SJSA1 (cell line): Measurements from ENCODE around the gene SIRT5. TPM values are rescaled to one million over a fixed set of nuclear protein-coding genes. Genes with fewer than 3 reads are reported as not detected.

Experiments used
- DNase-seq, 2 experiments: peaks; one replicate each; pipeline ENCODE4 v3.0.0-alpha.2; 2015 to 2020; ENCODE audit warnings: low spot score in 2 of 2, low read depth in 1 of 2
- H3K27ac ChIP-seq: fragments of 250-450 bp; sonication (Bioruptor Pico); 2 replicates; pipeline ENCODE4 v1.5.1; 2020; ENCODE audit warnings: mild to moderate bottlenecking, moderate library complexity
- H3K27me3 ChIP-seq: fragments of 250-450 bp; sonication (Bioruptor Pico); replicated peaks from 2 replicates; pipeline ENCODE4 v1.5.1; 2020; ENCODE audit warnings: mild to moderate bottlenecking, moderate library complexity
- H3K36me3 ChIP-seq: fragments of 250-450 bp; sonication (Bioruptor Pico); 2 replicates; pipeline ENCODE4 v1.5.1; 2020; ENCODE audit warnings: mild to moderate bottlenecking
- H3K4me1 ChIP-seq: fragments of 250-450 bp; sonication (Bioruptor Pico); replicated peaks from 2 replicates; pipeline ENCODE4 v1.6.1; 2021; ENCODE audit warnings: mild to moderate bottlenecking
- H3K4me3 ChIP-seq: fragments of 250-450 bp; sonication (Bioruptor Pico); 2 replicates; pipeline ENCODE4 v1.5.1; 2020; ENCODE audit warnings: mild to moderate bottlenecking
- H3K9me3 ChIP-seq: fragments of 250-450 bp; sonication (Bioruptor Pico); replicated peaks from 2 replicates; pipeline ENCODE4 v1.5.1; 2020; ENCODE audit warnings: mild to moderate bottlenecking
- total RNA-seq: library from RNA; depleted of rRNA; stranded (reverse); fragments of >200 nt; shearing (Covaris generic); gene quantifications from 2 replicates; pipeline ENCODE4 v1.2.3, GENCODE V29; 2014

SIRT5 gene
- total RNA-seq, 1 experiment from 2014 or later: 5.1 TPM

- H3K4me1 ChIP-seq: no peaks in the 10 kb centered on the region
- H3K4me3 ChIP-seq: no peak overlapping the region
- H3K27me3 ChIP-seq: no peaks in the 10 kb centered on the region
- H3K36me3 ChIP-seq: no peaks in the 10 kb centered on the region
- H3K27ac ChIP-seq: no peak overlapping the region
- DNase-seq: no peak
- no peaks in the 10 kb centered on the region for H3K9me3 ChIP-seq
Measured at GRCh38 chr6:13586603-13587542, 12.5 kb downstream of the SIRT5 start.

GRCh38 chr6:13589801-13590200 lies 15.4 kb downstream of the SIRT5 start:
- no peaks in the 10 kb centered on the region for H3K36me3 ChIP-seq
- no peak for DNase-seq
- no peaks in the 10 kb centered on the region for H3K27me3 ChIP-seq
- no peak overlapping the region for H3K27ac ChIP-seq
- H3K4me3 ChIP-seq: no peak overlapping the region
- no peaks in the 10 kb centered on the region for H3K9me3 ChIP-seq
- no peaks in the 10 kb centered on the region for H3K4me1 ChIP-seq

GRCh38 chr6:13590574-13591153 lies 16.3 kb downstream of the SIRT5 start:
- Histone ChIP-seq H3K9me3 (no peaks in the 10 kb centered on the region), H3K27ac (no peak overlapping the region), H3K4me1 (no peaks in the 10 kb centered on the region), H3K27me3 (no peaks in the 10 kb centered on the region), H3K4me3 (no peak overlapping the region), H3K36me3 (no peaks in the 10 kb centered on the region)
- no peak for DNase-seq

GRCh38 chr6:13591205-13591921 lies 17.0 kb downstream of the SIRT5 start:
- H3K36me3 ChIP-seq: no peaks in the 10 kb centered on the region
- H3K27me3 ChIP-seq: no peaks in the 10 kb centered on the region
- no peaks in the 10 kb centered on the region for H3K4me1 ChIP-seq
- no peaks in the 10 kb centered on the region for H3K9me3 ChIP-seq
- no peak for DNase-seq
- no peak overlapping the region for H3K27ac ChIP-seq
- H3K4me3 ChIP-seq: no peak overlapping the region

- Histone ChIP-seq H3K9me3 (no peaks in the 10 kb centered on the region), H3K27me3 (no peaks in the 10 kb centered on the region), H3K4me3 (no peak overlapping the region), H3K36me3 (no peaks in the 10 kb centered on the region), H3K27ac (no peak overlapping the region), H3K4me1 (no peaks in the 10 kb centered on the region)
- DNase-seq: no peak
Measured at GRCh38 chr6:13593103-13593502, 18.7 kb downstream of the SIRT5 start.

- Histone ChIP-seq H3K36me3 (no peaks in the 10 kb centered on the region), H3K4me1 (no peaks in the 10 kb centered on the region), H3K4me3 (no peak overlapping the region), H3K27ac (no peak overlapping the region), H3K9me3 (no peaks in the 10 kb centered on the region), H3K27me3 (no peaks in the 10 kb centered on the region)
- DNase-seq: no peak
Measured at GRCh38 chr6:13593720-13594119, 19.3 kb downstream of the SIRT5 start.

GRCh38 chr6:13597073-13597472 lies 22.7 kb downstream of the SIRT5 start:
- no peaks in the 10 kb centered on the region for H3K27me3 ChIP-seq
- H3K4me1 ChIP-seq: no peaks in the 10 kb centered on the region
- no peak overlapping the region for H3K27ac ChIP-seq
- DNase-seq: no peak
- peaks cover 3% of the 10 kb centered on the region; the same call in 1 of the 2 replicates for H3K36me3 ChIP-seq
- no peaks in the 10 kb centered on the region for H3K9me3 ChIP-seq
- H3K4me3 ChIP-seq: no peak overlapping the region

GRCh38 chr6:13600036-13600435 lies 25.6 kb downstream of the SIRT5 start:
- peaks cover 3% of the 10 kb centered on the region; the same call in 1 of the 2 replicates for H3K36me3 ChIP-seq
- H3K27me3 ChIP-seq: no peaks in the 10 kb centered on the region
- H3K4me1 ChIP-seq: no peaks in the 10 kb centered on the region
- H3K9me3 ChIP-seq: no peaks in the 10 kb centered on the region
- no peak overlapping the region for H3K27ac ChIP-seq
- no peak overlapping the region for H3K4me3 ChIP-seq
- DNase-seq: no peak

GRCh38 chr6:13604135-13604534 lies 29.7 kb downstream of the SIRT5 start:
- Histone ChIP-seq H3K36me3 (peaks cover 3% of the 10 kb centered on the region; the same call in 1 of the 2 replicates), H3K4me3 (no peak overlapping the region), H3K4me1 (no peaks in the 10 kb centered on the region), H3K9me3 (no peaks in the 10 kb centered on the region), H3K27me3 (no peaks in the 10 kb centered on the region), H3K27ac (no peak overlapping the region)
- no peak for DNase-seq

- Histone ChIP-seq H3K9me3 (no peaks in the 10 kb centered on the region), H3K27ac (no peak overlapping the region), H3K4me3 (no peak overlapping the region), H3K36me3 (peaks cover 3% of the 10 kb centered on the region; the same call in 1 of the 2 replicates), H3K27me3 (no peaks in the 10 kb centered on the region), H3K4me1 (no peaks in the 10 kb centered on the region)
- DNase-seq: no peak
Measured at GRCh38 chr6:13604546-13605416, 30.4 kb downstream of the SIRT5 start.

GRCh38 chr6:13605634-13606033 lies 31.2 kb downstream of the SIRT5 start:
- peaks cover 3% of the 10 kb centered on the region; the same call in 1 of the 2 replicates for H3K36me3 ChIP-seq
- no peak overlapping the region for H3K4me3 ChIP-seq
- no peak overlapping the region for H3K27ac ChIP-seq
- H3K4me1 ChIP-seq: no peaks in the 10 kb centered on the region
- H3K27me3 ChIP-seq: no peaks in the 10 kb centered on the region
- no peak for DNase-seq
- no peaks in the 10 kb centered on the region for H3K9me3 ChIP-seq

- Histone ChIP-seq H3K27ac (0 out of 2 replicates have a peak overlapping the region, but pooled peaks have one; percentile 17), H3K4me3 (no peak overlapping the region), H3K36me3 (peaks cover 10% of the 10 kb centered on the region), H3K9me3 (no peaks in the 10 kb centered on the region), H3K27me3 (no peaks in the 10 kb centered on the region), H3K4me1 (peaks cover 16% of the 10 kb centered on the region)
- DNase-seq: peak in 1 of 2 experiments; percentile 32
Measured at GRCh38 chr6:13611715-13612114, 37.3 kb downstream of the SIRT5 start.

- Histone ChIP-seq H3K4me3 (no peak overlapping the region), H3K27me3 (no peaks in the 10 kb centered on the region), H3K9me3 (no peaks in the 10 kb centered on the region), H3K36me3 (peaks cover 22% of the 10 kb centered on the region), H3K4me1 (peaks cover 17% of the 10 kb centered on the region), H3K27ac (no peak overlapping the region)
- DNase-seq: peak in 1 of 2 experiments; percentile 28
Measured at GRCh38 chr6:13613029-13613594, 38.7 kb downstream of the SIRT5 start.
